Testis (tissue), 2 donors: ENCODE data around the gene SLIT3.

Source experiments
- CTCF ChIP-seq, 3 experiments: fragments of 450-650 bp in 2 of 3; fragments of 200-600 bp in 1 of 3; sonication (generic) in 1 of 3; IDR thresholded peaks; one replicate each; pipeline ENCODE4 v1.5.1; 2016 to 2019; ENCODE audit warnings: antibody characterized with exemption in 3 of 3, mild to moderate bottlenecking in 2 of 3, moderate library complexity in 1 of 3
- POLR2A ChIP-seq: fragments of 450-650 bp; IDR thresholded peaks from one replicate; pipeline ENCODE4 v1.6.1; 2017; ENCODE audit warnings: antibody characterized with exemption, mild to moderate bottlenecking, moderate library complexity

- TF ChIP-seq POLR2A (no peak), CTCF (IDR thresholded peaks at IDR 0.05) (no peak)
These were observed 626.0 kb downstream of the SLIT3 start for GRCh38 chr5:168674893-168675482.
